C1 segment of cervical spinal cord (tissue), 14 donors: ENCODE data around the gene DNAJB13.

Experiments
- DNase-seq, 14 donors: peaks; one replicate each; lab custom pipeline; 2025; lab: John Stamatoyannopoulos, UW

Gene DNAJB13

GRCh38 chr11:73949912-73950311 lies 914 bp upstream of the DNAJB13 start:
- DNase-seq, result no peak

- no peak for DNase-seq
Measured at GRCh38 chr11:73951797-73952196, 971 bp downstream of the DNAJB13 start.

GRCh38 chr11:73956876-73957653 lies 6.2 kb downstream of the DNAJB13 start:
- DNase-seq, result no peak

- no peak for DNase-seq
Measured at GRCh38 chr11:73957654-73958361, 7.0 kb downstream of the DNAJB13 start.

GRCh38 chr11:73958521-73959141 lies 7.8 kb downstream of the DNAJB13 start:
- no peak for DNase-seq

GRCh38 chr11:73961321-73961720 lies 10.5 kb downstream of the DNAJB13 start:
- no peak for DNase-seq

- no peak for DNase-seq
Measured at GRCh38 chr11:73962101-73962705, 11.4 kb downstream of the DNAJB13 start.

- no peak for DNase-seq
Measured at GRCh38 chr11:73963861-73964260, 13.0 kb downstream of the DNAJB13 start.

GRCh38 chr11:73965076-73965763 lies 14.4 kb downstream of the DNAJB13 start:
- no peak for DNase-seq

GRCh38 chr11:73965764-73966121 lies 14.9 kb downstream of the DNAJB13 start:
- no peak for DNase-seq

- no peak for DNase-seq
Measured at GRCh38 chr11:73968356-73968966, 17.6 kb downstream of the DNAJB13 start.

GRCh38 chr11:73969091-73969490 lies 18.3 kb downstream of the DNAJB13 start:
- DNase-seq, result no peak

- DNase-seq, result no peak
Measured at GRCh38 chr11:73969991-73970800, 19.4 kb downstream of the DNAJB13 start.

GRCh38 chr11:73971175-73971719 lies 20.4 kb downstream of the DNAJB13 start:
- no peak for DNase-seq

GRCh38 chr11:73972187-73972586 lies 21.4 kb downstream of the DNAJB13 start:
- DNase-seq, result no peak

GRCh38 chr11:73972620-73973449 lies 22.0 kb downstream of the DNAJB13 start:
- DNase-seq, result no peak

GRCh38 chr11:73974604-73975478 lies 24.0 kb downstream of the DNAJB13 start:
- DNase-seq, result no peak

- no peak for DNase-seq
Measured at GRCh38 chr11:73975479-73975757, 24.6 kb downstream of the DNAJB13 start.
